ENCODE results near the gene MYBPH.

Gene MYBPH

DNA sequence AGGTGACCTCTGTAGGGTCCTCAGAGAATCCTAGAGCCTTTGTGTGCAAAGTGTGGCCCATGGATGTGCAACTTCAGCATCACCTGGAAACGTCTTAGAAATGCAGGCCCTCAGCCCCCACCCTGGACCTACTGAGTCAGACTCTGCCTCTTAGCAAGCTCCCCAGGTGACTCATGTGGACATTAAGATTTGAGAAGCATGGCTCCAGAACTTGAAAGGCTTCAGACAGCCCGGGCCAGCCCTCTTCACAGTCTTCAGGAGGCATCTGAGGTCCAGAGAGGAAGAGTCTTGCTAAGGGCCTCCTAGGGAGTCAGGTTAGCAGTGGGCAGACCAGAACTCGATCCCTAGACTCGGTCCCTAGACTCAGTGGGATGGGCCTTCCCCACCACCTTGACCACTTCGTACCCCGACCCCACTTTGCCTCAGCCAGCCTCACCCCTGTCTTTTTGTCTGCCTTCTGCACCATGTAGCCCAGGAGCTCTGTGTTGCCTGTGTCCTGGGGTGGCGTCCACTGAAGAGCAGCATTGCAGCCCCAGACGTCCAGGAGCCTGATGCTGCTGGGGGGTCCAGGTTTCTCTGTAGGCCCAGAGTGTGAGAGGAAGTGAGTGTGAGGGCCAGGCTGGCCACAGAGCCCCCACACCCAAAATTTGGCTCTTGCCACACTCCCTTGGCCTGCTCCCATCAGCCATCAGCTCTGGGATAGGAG is 4.8 kb downstream of the MYBPH start:
- TF ChIP-seq, protein P1, sequence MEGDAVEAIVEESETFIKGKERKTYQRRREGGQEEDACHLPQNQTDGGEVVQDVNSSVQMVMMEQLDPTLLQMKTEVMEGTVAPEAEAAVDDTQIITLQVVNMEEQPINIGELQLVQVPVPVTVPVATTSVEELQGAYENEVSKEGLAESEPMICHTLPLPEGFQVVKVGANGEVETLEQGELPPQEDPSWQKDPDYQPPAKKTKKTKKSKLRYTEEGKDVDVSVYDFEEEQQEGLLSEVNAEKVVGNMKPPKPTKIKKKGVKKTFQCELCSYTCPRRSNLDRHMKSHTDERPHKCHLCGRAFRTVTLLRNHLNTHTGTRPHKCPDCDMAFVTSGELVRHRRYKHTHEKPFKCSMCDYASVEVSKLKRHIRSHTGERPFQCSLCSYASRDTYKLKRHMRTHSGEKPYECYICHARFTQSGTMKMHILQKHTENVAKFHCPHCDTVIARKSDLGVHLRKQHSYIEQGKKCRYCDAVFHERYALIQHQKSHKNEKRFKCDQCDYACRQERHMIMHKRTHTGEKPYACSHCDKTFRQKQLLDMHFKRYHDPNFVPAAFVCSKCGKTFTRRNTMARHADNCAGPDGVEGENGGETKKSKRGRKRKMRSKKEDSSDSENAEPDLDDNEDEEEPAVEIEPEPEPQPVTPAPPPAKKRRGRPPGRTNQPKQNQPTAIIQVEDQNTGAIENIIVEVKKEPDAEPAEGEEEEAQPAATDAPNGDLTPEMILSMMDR (IDR thresholded peaks at IDR 0.05; ENCODE audit: borderline replicate concordance, extremely low read depth, low read length, poor library complexity, severe bottlenecking): no peak
- no peak for TF ChIP-seq EZH2 (IDR thresholded peaks at IDR 0.05; ENCODE audit: borderline replicate concordance, low read depth, low read length, severe bottlenecking)

DNA sequence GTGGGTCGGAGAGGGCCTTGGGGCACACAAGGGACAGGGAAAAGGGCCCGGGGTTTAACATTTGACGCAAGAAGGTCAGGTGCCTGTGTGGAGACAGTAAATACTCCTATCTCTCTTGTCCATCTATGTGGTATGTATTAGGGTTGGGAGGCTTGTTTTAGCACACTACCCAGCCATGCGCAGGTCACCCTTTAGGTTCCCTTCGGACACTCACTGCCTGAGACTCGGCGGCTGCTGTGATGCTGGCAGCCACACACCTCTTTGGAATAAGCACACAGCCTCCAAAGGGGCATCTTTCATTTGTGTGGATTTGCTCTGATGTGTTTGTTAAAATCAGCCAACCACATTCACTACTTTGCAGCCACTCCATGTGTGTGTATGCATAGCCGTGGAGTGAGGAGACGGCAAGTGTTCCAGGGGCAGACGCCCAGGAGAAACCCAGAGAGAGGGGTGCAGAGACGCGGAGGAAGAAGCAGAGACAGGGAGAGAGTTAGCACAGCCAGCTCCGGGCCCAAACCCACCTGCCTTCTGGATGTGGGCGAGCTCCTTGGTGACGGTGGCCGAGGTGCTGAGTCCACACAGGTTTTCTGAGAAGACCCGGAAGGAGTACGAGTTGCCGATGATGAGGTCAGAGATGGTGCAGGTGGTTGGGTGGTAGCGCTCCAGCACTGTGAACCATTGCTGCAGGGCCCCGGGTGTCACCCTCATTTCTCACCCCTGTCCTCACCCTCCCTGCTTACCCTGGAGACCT is 5.7 kb downstream of the MYBPH start:
- no peak overlapping the region for H3K4me2 ChIP-seq (ENCODE audit: insufficient read depth, low read length)
- H4K20me1 ChIP-seq (ENCODE audit: insufficient read depth, low read length): peaks cover 6% of the 10 kb centered on the region
- H3K27me3 ChIP-seq (ENCODE audit: insufficient read depth, low read length, poor library complexity): peaks cover 11% of the 10 kb centered on the region
- H3K79me2 ChIP-seq (ENCODE audit: insufficient read depth, low read length): no peaks in the 10 kb centered on the region
- no peaks in the 10 kb centered on the region for H3K36me3 ChIP-seq (ENCODE audit: insufficient read depth, low read length)
- H3K9me3 ChIP-seq (ENCODE audit: insufficient read depth, low read length, severe bottlenecking): no peaks in the 10 kb centered on the region
- DNase-seq (no peak), ATAC-seq (ENCODE audit: insufficient read depth, low read depth) (no peak)
- no peak overlapping the region for H2AFZ ChIP-seq (ENCODE audit: low read depth, low read length)
- no peak overlapping the region for H3K4me3 ChIP-seq (ENCODE audit: low read depth in 1 of 2, low read length in 2 of 2)
- no peak for TF ChIP-seq EZH2 (IDR thresholded peaks at IDR 0.05; ENCODE audit: borderline replicate concordance, low read depth, low read length, severe bottlenecking)
- TF ChIP-seq, protein P1 (IDR thresholded peaks at IDR 0.05; ENCODE audit: borderline replicate concordance, extremely low read depth, low read length, poor library complexity, severe bottlenecking): no peak
- no peaks in the 10 kb centered on the region for H3K4me1 ChIP-seq (ENCODE audit: insufficient read depth, low read length)
- H3K27ac ChIP-seq (ENCODE audit: low read length): no peak overlapping the region
- H3K9ac ChIP-seq (ENCODE audit: low read depth, low read length): no peak overlapping the region

More for the DNA sequence above, 4.8 kb downstream of the MYBPH start:
- no peaks in the 10 kb centered on the region for H3K79me2 ChIP-seq (ENCODE audit: insufficient read depth, low read length)
- H3K27me3 ChIP-seq (ENCODE audit: insufficient read depth, low read length, poor library complexity): peaks cover 11% of the 10 kb centered on the region
- no peak overlapping the region for H3K4me3 ChIP-seq (ENCODE audit: low read depth in 1 of 2, low read length in 2 of 2)
- no peaks in the 10 kb centered on the region for H3K9me3 ChIP-seq (ENCODE audit: insufficient read depth, low read length, severe bottlenecking)
- H3K9ac ChIP-seq (ENCODE audit: low read depth, low read length): no peak overlapping the region
- H2AFZ ChIP-seq (ENCODE audit: low read depth, low read length): no peak overlapping the region
- H4K20me1 ChIP-seq (ENCODE audit: insufficient read depth, low read length): peaks cover 6% of the 10 kb centered on the region
- H3K4me1 ChIP-seq (ENCODE audit: insufficient read depth, low read length): no peaks in the 10 kb centered on the region
- H3K36me3 ChIP-seq (ENCODE audit: insufficient read depth, low read length): no peaks in the 10 kb centered on the region
- no peak for ATAC-seq (ENCODE audit: insufficient read depth, low read depth)
- no peak overlapping the region for H3K27ac ChIP-seq (ENCODE audit: low read length)
- no peak for DNase-seq
- H3K4me2 ChIP-seq (ENCODE audit: insufficient read depth, low read length): no peak overlapping the region

DNA sequence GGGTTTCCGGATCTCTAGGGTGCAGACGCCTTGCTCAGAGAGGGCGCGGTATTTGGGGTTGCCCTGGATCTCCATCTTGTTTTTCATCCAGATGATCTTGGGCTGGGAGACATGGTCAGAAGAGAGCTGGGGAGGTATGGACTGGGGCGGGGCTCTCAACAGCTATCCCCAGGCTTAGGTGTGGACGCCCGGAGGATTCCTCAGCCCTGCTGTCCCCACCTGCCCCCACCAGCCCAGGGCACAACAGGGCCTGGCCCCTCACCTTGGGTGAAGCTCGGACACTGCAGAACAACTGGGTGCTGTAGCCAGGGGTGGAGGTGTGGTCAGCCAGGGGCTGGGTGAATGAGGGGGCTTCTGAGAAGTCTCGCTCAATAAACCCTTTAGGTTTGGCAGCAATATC is 6.6 kb downstream of the MYBPH start:
- TF ChIP-seq, protein P1 (IDR thresholded peaks at IDR 0.05; ENCODE audit: borderline replicate concordance, extremely low read depth, low read length, poor library complexity, severe bottlenecking): no peak
- no peak for TF ChIP-seq EZH2 (IDR thresholded peaks at IDR 0.05; ENCODE audit: borderline replicate concordance, low read depth, low read length, severe bottlenecking)
- Histone ChIP-seq H3K4me3 (ENCODE audit: low read depth in 1 of 2, low read length in 2 of 2) (no peak overlapping the region), H3K4me1 (ENCODE audit: insufficient read depth, low read length) (no peaks in the 10 kb centered on the region), H3K79me2 (ENCODE audit: insufficient read depth, low read length) (no peaks in the 10 kb centered on the region), H2AFZ (ENCODE audit: low read depth, low read length) (no peak overlapping the region), H3K9ac (ENCODE audit: low read depth, low read length) (no peak overlapping the region), H4K20me1 (ENCODE audit: insufficient read depth, low read length) (peaks cover 6% of the 10 kb centered on the region), H3K4me2 (ENCODE audit: insufficient read depth, low read length) (no peak overlapping the region), H3K36me3 (ENCODE audit: insufficient read depth, low read length) (no peaks in the 10 kb centered on the region), H3K27me3 (ENCODE audit: insufficient read depth, low read length, poor library complexity) (peaks cover 15% of the 10 kb centered on the region), H3K9me3 (ENCODE audit: insufficient read depth, low read length, severe bottlenecking) (no peaks in the 10 kb centered on the region), H3K27ac (ENCODE audit: low read length) (no peak overlapping the region)
- ATAC-seq (ENCODE audit: insufficient read depth, low read depth) (no peak), DNase-seq (no peak)

All from DND-41 (cell line).